CD4-positive, alpha-beta memory T cell (primary cell): ENCODE results near the gene FOXA3. TPM values are rescaled to one million over a fixed set of nuclear protein-coding genes. Genes with fewer than 3 reads are reported as not detected.

Source experiments
- CTCF ChIA-PET: fragments of 350-600 bp; sonication (Branson Sonifier 250); formaldehyde crosslinking; loops from one replicate; lab custom pipeline; 2021; ENCODE audit warnings: inconsistent platforms; ENCODE audit not compliant: partially characterized antibody; lab: Charles Lee
- POLR2A ChIA-PET: fragments of 350-600 bp; sonication (Branson Sonifier 250); formaldehyde crosslinking; loops from one replicate; lab custom pipeline; 2021; ENCODE audit not compliant: partially characterized antibody; lab: Charles Lee
- DNase-seq, 5 donors: peaks; one replicate each; pipeline versions ENCODE4 v3.0.0 to v3.0.0-alpha.2; 2020 to 2022; ENCODE audit warnings: mixed read lengths in 1 of 5
- H3K27ac ChIP-seq: one replicate; pipeline ENCODE4 v1.7.0; 2013; ENCODE audit warnings: low read depth, low read length
- H3K27me3 ChIP-seq: 2 replicates; pipeline ENCODE4 v1.7.0; 2013; ENCODE audit warnings: mild to moderate bottlenecking, low read length, moderate library complexity; ENCODE audit not compliant: insufficient read depth
- H3K36me3 ChIP-seq: 2 replicates; pipeline ENCODE4 v1.7.0; 2013; ENCODE audit warnings: mild to moderate bottlenecking, low read length, moderate library complexity; ENCODE audit not compliant: insufficient read depth
- H3K4me1 ChIP-seq: 2 replicates; pipeline ENCODE4 v1.7.0; 2013; ENCODE audit warnings: mild to moderate bottlenecking, low read length, moderate library complexity; ENCODE audit not compliant: insufficient read depth
- H3K4me3 ChIP-seq, 2 donors: one replicate each; pipeline ENCODE4 v1.7.0; 2013; ENCODE audit warnings: low read length in 2 of 2, mild to moderate bottlenecking in 1 of 2
- H3K9me3 ChIP-seq, 2 donors: one replicate each; pipeline ENCODE4 v1.7.0; 2013; ENCODE audit warnings: low read length in 2 of 2, control low read depth in 1 of 2; ENCODE audit not compliant: control insufficient read depth in 1 of 2
- H3K27ac Mint-ChIP-seq, 7 donors: one replicate each; pipeline ENCODE4 v1.8.0; 2020 to 2021; ENCODE audit warnings: mixed read lengths in 7 of 7, mild to moderate bottlenecking in 6 of 7, inconsistent platforms in 3 of 7, moderate library complexity in 3 of 7
- H3K27me3 Mint-ChIP-seq, 2 donors: one replicate each; pipeline ENCODE4 v1.8.0; 2020 to 2021; ENCODE audit warnings: mixed read lengths in 2 of 2
- H3K36me3 Mint-ChIP-seq, 2 donors: one replicate each; pipeline ENCODE4 v1.8.0; 2020 to 2021; ENCODE audit warnings: mixed read lengths in 2 of 2, inconsistent platforms in 1 of 2, mild to moderate bottlenecking in 1 of 2
- H3K4me1 Mint-ChIP-seq, 4 donors: one replicate each; pipeline ENCODE4 v1.8.0; 2020 to 2021; ENCODE audit warnings: mixed read lengths in 4 of 4, mild to moderate bottlenecking in 1 of 4
- H3K4me3 Mint-ChIP-seq, 8 donors: one replicate each; pipeline ENCODE4 v1.8.0; 2020 to 2021; ENCODE audit warnings: mixed read lengths in 8 of 8, mild to moderate bottlenecking in 7 of 8, moderate library complexity in 6 of 8, inconsistent platforms in 3 of 8
- H3K9me3 Mint-ChIP-seq, 8 donors: one replicate each; pipeline ENCODE4 v1.8.0; 2020 to 2021; ENCODE audit warnings: mixed read lengths in 8 of 8, mild to moderate bottlenecking in 5 of 8, inconsistent platforms in 3 of 8, moderate library complexity in 1 of 8
- intact Hi-C: fragments of 100-400 bp; cut with micrococcal nuclease; formaldehyde crosslinking; loops from one replicate; pipeline ENCODE4 v1.15.1; 2023
- polyA plus RNA-seq, 2 donors: library from polyadenylated mRNA; unstranded; fragments of 300-500 nt; fragmentation: Illumina TruSeq; gene quantifications; one replicate each; pipeline ENCODE4 v1.2.3, GENCODE V29; 2021
- total RNA-seq, 2 experiments: library from RNA; stranded (reverse); gene quantifications; one replicate each; pipeline ENCODE4 v1.2.3, GENCODE V29; 2021

Gene FOXA3
- total and polyA plus RNA-seq, 4 experiments from 2014 or later = not detected

DNA sequence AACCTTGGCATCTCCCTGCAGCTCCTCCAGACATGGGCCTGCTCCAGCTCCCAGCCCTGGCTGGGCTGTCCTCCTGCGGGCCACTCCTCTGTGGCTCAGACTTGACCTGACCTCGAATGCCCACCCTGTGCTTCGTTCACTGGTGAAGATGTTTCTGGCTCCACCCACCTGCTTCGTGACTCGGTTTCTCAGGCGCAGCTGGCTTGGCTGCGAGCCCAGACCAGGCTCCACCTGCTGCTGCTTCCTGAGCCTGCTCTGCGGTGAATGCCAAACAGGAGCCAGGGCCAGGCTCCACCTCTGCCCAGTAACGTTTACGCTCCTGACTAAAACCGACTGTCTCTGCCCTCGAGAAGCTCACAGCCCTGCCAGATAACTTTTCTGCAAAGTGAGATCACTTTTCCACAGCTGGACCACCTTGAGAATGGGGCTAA is 40.1 kb upstream of the FOXA3 start:
- Mint-ChIP-seq H3K9me3 (no peaks in the 10 kb centered on the region), H3K36me3 (peaks cover 23 to 54% of the 10 kb centered on the region in 2 donors), H3K27me3 (no peaks in the 10 kb centered on the region), H3K27ac (no peak overlapping the region), H3K4me3 (no peak overlapping the region), H3K4me1 (no peaks in the 10 kb centered on the region)
- H3K9me3 ChIP-seq = no peaks in the 10 kb centered on the region
- H3K27me3 ChIP-seq = no peaks in the 10 kb centered on the region
- CTCF ChIA-PET = interaction anchor here (0.6 to 0.8 kb wide), 2 partner anchors 8 to 1952 kb away, joined by 3 to 5 read pairs; no protein-coding TSS in a partner anchor
- H3K27ac ChIP-seq = no peak overlapping the region
- H3K36me3 ChIP-seq = peaks cover 40% of the 10 kb centered on the region
- no peak for DNase-seq
- POLR2A ChIA-PET = no interaction called here
- intact Hi-C loops = no loop called here
- H3K4me1 ChIP-seq = no peaks in the 10 kb centered on the region
- H3K4me3 ChIP-seq = no peak overlapping the region

DNA sequence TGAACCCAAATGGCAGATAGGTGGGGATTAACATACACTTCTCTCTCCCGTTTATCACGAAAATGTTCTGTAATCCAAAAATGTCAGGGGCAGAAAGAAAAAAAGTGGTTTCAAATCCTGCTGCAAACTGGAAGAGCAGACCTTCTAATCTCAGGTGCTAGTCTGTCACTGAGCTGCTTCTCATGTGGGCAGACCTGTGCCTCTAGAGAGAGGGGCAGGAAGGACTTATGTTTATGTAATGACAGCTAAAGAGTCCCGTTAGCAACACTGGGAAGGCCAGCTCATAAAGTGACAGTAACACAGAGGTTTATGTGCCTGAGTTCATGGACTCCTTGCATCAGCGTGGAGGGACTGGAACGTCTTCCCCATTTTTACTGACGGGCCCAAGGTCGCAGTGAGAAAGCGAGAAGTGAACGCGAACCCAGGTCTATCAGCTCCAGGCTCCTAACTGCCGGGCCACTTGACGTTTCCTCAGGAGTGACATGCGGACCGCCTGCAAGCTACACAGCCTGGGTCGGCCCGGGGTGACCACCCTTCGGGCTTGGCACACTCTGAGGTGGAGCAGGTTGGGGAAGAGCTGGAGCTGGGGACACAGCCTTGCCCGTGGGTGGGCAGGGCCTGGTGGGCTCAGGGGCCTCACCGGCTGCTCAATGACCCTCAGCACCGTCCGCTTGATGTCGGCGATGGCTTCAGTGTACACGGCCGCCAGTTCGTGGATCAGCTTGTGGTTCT is 39.4 kb upstream of the FOXA3 start:
- ChIA-PET POLR2A (no interaction called here), CTCF (interaction anchor here (0.8 to 1.0 kb wide), 2 partner anchors 8 to 24 kb away, joined by 3 to 5 read pairs; no protein-coding TSS in a partner anchor)
- Mint-ChIP-seq H3K36me3 (peaks cover 29 to 54% of the 10 kb centered on the region in 2 donors), H3K27me3 (no peaks in the 10 kb centered on the region), H3K9me3 (no peaks in the 10 kb centered on the region), H3K4me3 (no peak overlapping the region), H3K4me1 (no peaks in the 10 kb centered on the region), H3K27ac (no peak overlapping the region)
- Histone ChIP-seq H3K27me3 (no peaks in the 10 kb centered on the region), H3K9me3 (no peaks in the 10 kb centered on the region), H3K27ac (no peak overlapping the region), H3K4me3 (no peak overlapping the region), H3K36me3 (peaks cover 46% of the 10 kb centered on the region), H3K4me1 (no peaks in the 10 kb centered on the region)
- DNase-seq = no peak
- intact Hi-C loops = no loop called here

DNA sequence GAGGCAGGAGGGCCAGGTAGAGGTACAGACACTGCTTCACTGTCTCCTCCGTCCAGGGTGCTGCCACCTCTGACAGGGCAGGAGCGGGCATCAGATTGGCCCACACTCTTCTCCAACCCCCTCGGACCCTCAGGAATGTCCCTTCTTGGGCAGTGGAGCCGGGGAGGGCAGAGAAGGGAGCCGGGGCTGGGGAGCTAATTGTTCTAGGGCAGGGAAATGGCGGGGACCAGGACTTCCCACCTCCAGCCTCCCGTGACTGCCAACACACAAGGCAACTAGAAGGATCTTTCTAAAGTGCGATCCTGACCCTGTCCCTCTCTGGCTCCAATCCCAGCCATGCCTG is 38.9 kb upstream of the FOXA3 start:
- Histone ChIP-seq H3K9me3 (no peaks in the 10 kb centered on the region), H3K36me3 (peaks cover 51% of the 10 kb centered on the region), H3K27me3 (no peaks in the 10 kb centered on the region), H3K27ac (no peak overlapping the region), H3K4me3 (no peak overlapping the region), H3K4me1 (no peaks in the 10 kb centered on the region)
- no peak overlapping the region for H3K27ac Mint-ChIP-seq
- no peaks in the 10 kb centered on the region for H3K9me3 Mint-ChIP-seq
- POLR2A ChIA-PET = no interaction called here
- no peak overlapping the region for H3K4me3 Mint-ChIP-seq
- H3K27me3 Mint-ChIP-seq = no peaks in the 10 kb centered on the region
- no peak for DNase-seq
- intact Hi-C loops = no loop called here
- peaks cover 0 to under 1% (median 0%) of the 10 kb centered on the region in 4 donors for H3K4me1 Mint-ChIP-seq
- H3K36me3 Mint-ChIP-seq = peaks cover 33 to 55% of the 10 kb centered on the region in 2 donors
- CTCF ChIA-PET = interaction anchor here (0.8 to 1.0 kb wide), 2 partner anchors 9 to 24 kb away, joined by 3 to 5 read pairs; no protein-coding TSS in a partner anchor

DNA sequence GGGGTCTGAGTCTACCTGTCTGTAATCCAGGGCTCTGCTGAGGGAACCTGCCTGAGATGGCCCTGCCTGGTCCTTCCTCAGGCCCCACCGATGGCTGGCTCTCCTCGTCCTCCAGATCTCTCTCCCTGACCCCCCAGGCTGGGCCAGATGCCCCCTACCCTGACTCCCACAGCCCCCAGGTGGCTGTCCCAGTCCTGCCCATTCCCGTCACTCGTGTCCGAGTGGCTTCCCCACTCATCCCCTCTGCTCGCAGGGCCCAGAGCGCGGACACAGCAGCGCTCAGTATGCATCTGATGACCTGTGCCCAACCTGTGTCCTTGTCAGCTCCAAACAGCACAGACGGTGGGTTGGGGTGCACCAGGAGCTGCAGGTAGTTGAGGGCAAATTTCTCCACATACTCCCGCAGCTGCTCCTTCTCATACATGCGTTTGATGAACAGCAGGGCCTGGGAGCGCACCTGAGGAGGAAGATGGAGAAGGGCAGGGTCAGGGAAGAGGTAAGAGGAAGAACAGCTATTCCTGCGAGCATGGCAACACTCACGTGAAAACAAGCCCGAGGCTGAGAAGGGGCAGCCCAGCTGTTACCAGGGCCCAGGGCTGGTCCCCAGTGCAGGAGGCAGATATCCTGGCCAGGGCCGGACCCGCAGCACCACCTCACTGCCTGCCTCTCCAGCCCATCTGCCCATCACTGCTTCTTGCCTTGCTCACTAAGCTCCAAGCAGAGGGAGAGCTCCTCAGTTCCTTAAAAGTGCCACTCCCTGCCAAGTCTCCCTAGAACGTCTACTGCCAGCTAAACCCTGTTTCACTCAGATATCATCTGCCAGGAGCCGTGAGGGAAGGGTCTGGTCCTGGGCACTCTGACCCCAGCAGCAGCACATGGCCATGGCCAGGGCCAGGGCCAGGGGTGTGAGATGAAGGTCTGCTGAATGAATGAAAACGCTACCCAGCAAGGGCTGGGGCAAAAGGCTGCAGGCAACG is 37.9 kb upstream of the FOXA3 start:
- H3K4me3 ChIP-seq = no peak overlapping the region
- no peak overlapping the region for H3K4me3 Mint-ChIP-seq
- no peaks in the 10 kb centered on the region for H3K27me3 ChIP-seq
- H3K36me3 Mint-ChIP-seq = peaks cover 38 to 60% of the 10 kb centered on the region in 2 donors
- peaks cover 0 to 1% (median 0%) of the 10 kb centered on the region in 4 donors for H3K4me1 Mint-ChIP-seq
- POLR2A ChIA-PET = interaction anchor here (0.7 kb wide), 1 partner anchor 37 kb away, joined by 3 read pairs; no protein-coding TSS in a partner anchor
- peak overlapping the region in 1 of 7 donors; percentile 17 for H3K27ac Mint-ChIP-seq
- intact Hi-C loops = no loop called here
- no peak overlapping the region for H3K27ac ChIP-seq
- no peak for DNase-seq
- H3K36me3 ChIP-seq = peaks cover 56% of the 10 kb centered on the region
- no peaks in the 10 kb centered on the region for H3K9me3 Mint-ChIP-seq
- CTCF ChIA-PET = interaction anchor here (1.0 kb wide), 1 partner anchor 23 kb away, joined by 3 read pairs; no protein-coding TSS in a partner anchor
- H3K9me3 ChIP-seq = no peaks in the 10 kb centered on the region
- H3K27me3 Mint-ChIP-seq = no peaks in the 10 kb centered on the region
- no peaks in the 10 kb centered on the region for H3K4me1 ChIP-seq

DNA sequence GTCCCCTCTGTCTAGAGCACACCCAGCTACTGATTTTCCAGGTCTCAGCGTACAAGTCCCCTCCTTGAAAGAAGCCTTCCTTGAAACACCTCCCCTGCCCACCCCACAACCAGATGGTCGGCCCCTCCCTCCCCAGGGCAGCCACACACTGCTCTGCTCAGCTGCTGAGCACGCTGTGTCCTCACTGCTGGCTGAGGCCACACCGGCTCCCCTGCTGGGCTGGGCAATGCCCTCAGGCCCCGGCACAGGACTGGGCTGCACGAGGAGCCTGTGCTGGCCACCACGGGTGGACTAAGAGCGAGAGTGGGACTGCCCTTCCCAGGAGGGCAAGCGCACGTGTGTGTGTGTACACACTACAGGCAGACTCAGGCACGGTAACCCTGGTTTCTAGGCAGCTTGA is 37.2 kb upstream of the FOXA3 start:
- DNase-seq = no peak
- peak overlapping the region in 1 of 7 donors; percentile 42 for H3K27ac Mint-ChIP-seq
- no peaks in the 10 kb centered on the region for H3K27me3 ChIP-seq
- ChIA-PET CTCF (no interaction called here), POLR2A (interaction anchor here (0.7 kb wide), 1 partner anchor 37 kb away, joined by 3 read pairs; no protein-coding TSS in a partner anchor)
- no peaks in the 10 kb centered on the region for H3K27me3 Mint-ChIP-seq
- intact Hi-C loops = no loop called here
- H3K27ac ChIP-seq = no peak overlapping the region
- peaks cover 63% of the 10 kb centered on the region for H3K36me3 ChIP-seq
- H3K4me3 Mint-ChIP-seq = no peak overlapping the region
- H3K4me1 ChIP-seq = no peaks in the 10 kb centered on the region
- H3K9me3 Mint-ChIP-seq = no peaks in the 10 kb centered on the region
- peaks cover 0 to 1% (median 0%) of the 10 kb centered on the region in 4 donors for H3K4me1 Mint-ChIP-seq
- peaks cover 40 to 64% of the 10 kb centered on the region in 2 donors for H3K36me3 Mint-ChIP-seq
- H3K4me3 ChIP-seq = no peak overlapping the region
- no peaks in the 10 kb centered on the region for H3K9me3 ChIP-seq

DNA sequence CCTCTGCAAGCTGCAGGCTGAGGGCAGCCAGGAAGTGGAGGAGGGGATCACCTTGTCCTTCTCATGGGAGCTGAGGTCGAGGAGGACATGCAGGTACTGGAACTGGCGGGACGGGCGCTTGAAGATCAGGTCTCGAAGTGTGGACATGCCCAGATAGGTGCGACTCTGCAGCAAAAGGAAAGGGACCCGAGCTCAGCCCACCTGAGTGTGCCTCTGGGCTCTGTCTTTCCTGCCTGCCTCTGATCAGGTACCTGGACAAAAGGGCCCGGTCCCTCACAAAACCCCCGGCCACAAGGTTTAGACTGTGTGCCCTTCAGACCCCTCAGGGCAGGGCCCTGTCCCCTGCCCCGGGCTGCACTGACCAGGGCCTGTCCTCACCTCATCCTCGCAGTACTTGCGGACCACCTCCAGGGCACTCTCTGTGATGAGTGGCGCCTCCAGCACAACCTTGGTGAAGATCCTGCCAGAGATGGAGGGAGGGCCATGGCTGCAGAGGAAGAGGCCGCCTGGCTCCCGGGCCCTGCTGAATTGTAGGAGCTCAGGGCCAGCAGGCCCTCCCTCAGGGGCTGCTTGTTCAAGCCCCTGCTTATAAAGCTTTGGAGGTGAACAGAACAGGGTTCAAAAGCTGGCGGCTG is 36.5 kb upstream of the FOXA3 start:
- Histone ChIP-seq H3K27ac (no peak overlapping the region), H3K9me3 (no peaks in the 10 kb centered on the region), H3K4me1 (no peaks in the 10 kb centered on the region), H3K4me3 (no peak overlapping the region), H3K36me3 (peaks cover 69% of the 10 kb centered on the region), H3K27me3 (no peaks in the 10 kb centered on the region)
- H3K27ac Mint-ChIP-seq = peak overlapping the region in 1 of 7 donors; percentile 42
- H3K27me3 Mint-ChIP-seq = no peaks in the 10 kb centered on the region
- intact Hi-C loops = no loop called here
- H3K4me3 Mint-ChIP-seq = no peak overlapping the region
- CTCF ChIA-PET = interaction anchor here (2.2 kb wide), 1 partner anchor 10 kb away, joined by 7 read pairs; no protein-coding TSS in a partner anchor
- POLR2A ChIA-PET = no interaction called here
- H3K4me1 Mint-ChIP-seq = peaks cover 0 to 1% (median 0%) of the 10 kb centered on the region in 4 donors
- no peak for DNase-seq
- H3K9me3 Mint-ChIP-seq = no peaks in the 10 kb centered on the region
- H3K36me3 Mint-ChIP-seq = peaks cover 44 to 71% of the 10 kb centered on the region in 2 donors
